Measurements from ENCODE around the gene MAP6.

DNA sequence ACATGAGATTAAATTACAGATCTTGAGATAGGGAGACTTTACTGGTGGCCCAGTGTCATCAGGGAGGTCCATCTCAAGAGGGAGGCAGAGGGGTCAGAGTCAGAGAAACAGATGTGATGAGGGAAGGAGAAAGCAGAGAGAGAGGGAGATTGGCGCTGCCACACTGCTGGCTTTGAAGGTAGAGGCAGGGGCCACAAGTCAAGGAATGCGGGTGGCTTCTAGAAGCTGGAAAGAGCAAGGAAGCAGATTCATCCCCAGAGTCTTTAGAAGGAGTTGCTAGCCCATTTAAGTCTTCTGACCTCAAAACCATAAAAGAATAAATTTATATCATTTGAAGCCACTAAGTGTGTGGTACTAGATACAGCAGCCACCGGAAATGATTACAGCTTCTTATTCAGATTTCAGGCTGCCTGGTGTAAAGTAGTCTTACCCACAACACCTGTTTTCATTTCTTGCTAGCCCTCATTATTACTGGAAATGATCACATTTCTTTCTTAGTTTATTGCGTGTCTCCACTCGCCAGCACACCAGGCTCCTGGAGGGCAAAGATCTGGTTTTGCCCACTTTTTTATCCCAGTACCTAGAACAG, 119.4 kb downstream of the MAP6 start:
- TF ChIP-seq, protein P1, sequence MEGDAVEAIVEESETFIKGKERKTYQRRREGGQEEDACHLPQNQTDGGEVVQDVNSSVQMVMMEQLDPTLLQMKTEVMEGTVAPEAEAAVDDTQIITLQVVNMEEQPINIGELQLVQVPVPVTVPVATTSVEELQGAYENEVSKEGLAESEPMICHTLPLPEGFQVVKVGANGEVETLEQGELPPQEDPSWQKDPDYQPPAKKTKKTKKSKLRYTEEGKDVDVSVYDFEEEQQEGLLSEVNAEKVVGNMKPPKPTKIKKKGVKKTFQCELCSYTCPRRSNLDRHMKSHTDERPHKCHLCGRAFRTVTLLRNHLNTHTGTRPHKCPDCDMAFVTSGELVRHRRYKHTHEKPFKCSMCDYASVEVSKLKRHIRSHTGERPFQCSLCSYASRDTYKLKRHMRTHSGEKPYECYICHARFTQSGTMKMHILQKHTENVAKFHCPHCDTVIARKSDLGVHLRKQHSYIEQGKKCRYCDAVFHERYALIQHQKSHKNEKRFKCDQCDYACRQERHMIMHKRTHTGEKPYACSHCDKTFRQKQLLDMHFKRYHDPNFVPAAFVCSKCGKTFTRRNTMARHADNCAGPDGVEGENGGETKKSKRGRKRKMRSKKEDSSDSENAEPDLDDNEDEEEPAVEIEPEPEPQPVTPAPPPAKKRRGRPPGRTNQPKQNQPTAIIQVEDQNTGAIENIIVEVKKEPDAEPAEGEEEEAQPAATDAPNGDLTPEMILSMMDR (IDR thresholded peaks at IDR 0.05; ENCODE audit: low read length) = no peak
- no peak for TF ChIP-seq EZH2 (IDR thresholded peaks at IDR 0.05; ENCODE audit: borderline replicate concordance, low read length)

All from OCI-LY1 (cell line).